DMS153 treated with DMSO at 0.1 percent for 48 hours (cell line): ENCODE results near the gene PROCA1.
A peak's percentile ranks its signal among the peaks of the same experiment; 100 is the strongest.

Experiments
- DNase-seq: peaks from one replicate; lab custom pipeline; 2025; ENCODE audit not compliant: unreplicated experiment; lab: John Stamatoyannopoulos, UW

PROCA1 gene

GRCh38 chr17:28710861-28711722, 596 bp downstream of the PROCA1 start:
- peak; percentile 90 for DNase-seq

GRCh38 chr17:28707339-28707720, 4.4 kb downstream of the PROCA1 start:
- DNase-seq: no peak

- no peak for DNase-seq
These were observed 5.0 kb downstream of the PROCA1 start for GRCh38 chr17:28706471-28707338.

- DNase-seq: no peak
These were observed 5.9 kb downstream of the PROCA1 start for GRCh38 chr17:28705728-28706334.

- DNase-seq: no peak
These were observed 6.5 kb downstream of the PROCA1 start for GRCh38 chr17:28705074-28705659.

GRCh38 chr17:28704219-28704858, 7.3 kb downstream of the PROCA1 start:
- no peak for DNase-seq

GRCh38 chr17:28703552-28704218, 8.0 kb downstream of the PROCA1 start:
- no peak for DNase-seq

GRCh38 chr17:28702752-28703150, 8.9 kb downstream of the PROCA1 start:
- DNase-seq: no peak

GRCh38 chr17:28702026-28702751, 9.5 kb downstream of the PROCA1 start:
- DNase-seq: peak; percentile 40

- DNase-seq: no peak
These were observed 10.7 kb downstream of the PROCA1 start for GRCh38 chr17:28700830-28701492.

GRCh38 chr17:28700278-28700677, 11.4 kb downstream of the PROCA1 start:
- DNase-seq: no peak

DNA sequence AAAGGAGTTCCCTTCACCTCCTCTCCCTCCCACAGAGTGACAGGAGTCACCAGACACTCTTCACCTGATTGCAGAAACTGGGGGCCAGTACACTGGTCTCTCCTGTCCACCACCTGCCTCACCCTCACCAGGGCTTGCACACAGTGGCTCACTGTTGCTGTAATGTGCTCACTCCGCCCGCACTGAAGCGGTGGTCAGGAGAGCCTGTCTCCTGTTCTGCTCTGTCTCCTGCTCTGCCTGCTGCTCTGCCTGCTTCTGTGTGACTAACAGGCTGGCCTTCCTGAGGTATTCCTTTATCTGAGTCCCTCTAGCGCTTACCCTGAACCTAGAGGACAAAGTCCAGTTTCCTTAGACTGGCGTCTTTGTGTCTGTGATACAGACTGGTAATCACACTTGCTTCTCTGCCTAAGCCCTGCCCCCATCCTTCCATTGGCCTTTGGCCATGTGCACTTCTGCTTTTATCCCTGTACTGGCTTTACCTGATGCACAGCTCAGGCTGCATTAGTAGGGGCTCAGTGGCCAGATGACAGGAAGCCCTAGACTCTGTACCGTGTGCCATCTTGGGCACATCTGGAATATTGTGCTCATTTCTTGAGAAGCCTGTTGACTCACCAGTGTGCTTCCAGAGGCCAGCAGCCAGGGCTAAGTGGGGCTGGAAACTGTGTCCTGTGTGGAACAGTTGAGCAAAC, 13.3 kb downstream of the PROCA1 start:
- no peak for DNase-seq

- DNase-seq: no peak
These were observed 17.8 kb downstream of the PROCA1 start for GRCh38 chr17:28693869-28694268.

GRCh38 chr17:28689011-28689410, 22.7 kb downstream of the PROCA1 start:
- DNase-seq: no peak

DNA sequence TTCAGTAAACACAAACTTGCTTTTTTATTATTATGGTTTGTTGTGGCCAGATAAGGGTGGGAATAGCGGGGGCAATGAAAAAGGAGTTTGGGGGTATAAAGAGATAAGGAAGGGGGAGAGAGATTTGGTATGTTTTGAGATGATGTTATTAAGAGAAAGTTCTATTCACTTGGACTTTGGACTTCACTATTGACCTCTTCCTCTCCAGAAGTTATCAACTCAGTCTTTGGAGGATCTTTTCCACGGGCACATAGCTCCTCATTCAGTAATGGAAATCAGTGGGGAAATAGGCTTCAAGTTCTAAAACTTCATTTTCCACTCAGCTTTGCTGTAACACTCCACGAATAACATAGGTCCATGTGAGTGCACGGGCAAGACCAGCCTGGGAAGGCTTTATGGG, 23.2 kb downstream of the PROCA1 start:
- DNase-seq: no peak

DNA sequence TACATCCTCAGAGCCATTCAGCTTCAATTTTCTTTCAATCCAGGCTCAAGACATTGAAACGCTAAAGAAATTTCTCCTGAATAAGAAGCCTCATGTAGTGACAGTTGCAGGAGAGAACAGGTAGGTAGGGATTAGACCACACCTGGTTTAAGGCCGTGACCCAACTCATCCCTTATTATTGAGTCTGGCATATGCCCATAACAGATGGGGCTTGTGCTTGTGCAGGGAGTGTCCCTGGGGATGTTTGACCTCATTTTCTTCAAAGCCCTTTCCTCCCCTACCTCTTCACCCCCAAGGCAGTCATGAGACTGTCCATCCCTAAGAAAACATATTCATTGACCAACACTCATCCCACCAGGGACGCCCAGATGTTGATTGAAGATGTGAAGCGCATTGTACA, 25.4 kb downstream of the PROCA1 start:
- no peak for DNase-seq

DNA sequence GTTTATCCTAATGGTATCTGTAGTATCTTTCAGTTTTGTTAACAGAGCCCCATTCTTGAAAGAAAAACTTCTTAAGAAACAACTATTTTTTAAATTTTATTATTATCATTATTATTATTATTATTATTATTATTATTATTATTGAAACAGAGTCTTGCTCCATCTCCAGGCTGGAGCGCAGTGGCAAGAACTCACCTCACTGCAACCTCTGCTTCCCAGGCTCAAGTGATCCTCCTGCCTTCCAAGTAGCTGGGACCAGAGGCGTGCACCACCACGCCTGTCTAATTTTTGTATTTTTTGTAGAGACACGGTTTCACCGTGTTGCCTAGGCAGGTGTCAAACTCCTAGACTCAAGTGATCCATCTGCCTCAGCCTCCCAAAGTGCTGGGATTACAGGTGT, 26.3 kb downstream of the PROCA1 start:
- DNase-seq: no peak

DNA sequence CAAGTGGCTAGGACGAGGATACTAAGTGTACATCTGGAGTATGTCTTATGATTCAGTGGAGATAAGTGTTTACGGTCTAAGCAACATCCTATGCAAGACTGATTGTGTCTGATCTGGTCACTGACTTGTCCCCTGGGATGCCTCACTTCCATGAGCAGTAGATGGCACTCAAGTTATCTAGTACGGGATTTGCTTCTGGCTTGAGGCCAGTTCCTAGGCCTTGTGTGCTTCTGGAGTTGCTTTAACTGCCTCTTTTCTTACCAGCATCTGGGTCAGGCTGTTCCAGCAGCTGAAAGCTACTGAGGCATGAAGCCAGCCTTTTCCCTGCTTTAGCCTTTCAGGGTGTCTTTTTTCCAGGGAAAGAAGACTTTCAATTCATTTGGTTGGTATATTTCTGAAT, 26.7 kb downstream of the PROCA1 start:
- DNase-seq: peak; percentile 18
